ENCODE measurements around the gene BET1L.
"Not testable (repeated sequence)": the region's sequence is repeated elsewhere in the genome, so short reads cannot be mapped to it uniquely, and the experiment has no call there.

The BET1L gene

GRCh38 chr11:240315-240714 is 33.1 kb upstream of the BET1L start:
- no peak overlapping the region for H3K4me3 ChIP-seq (ENCODE audit: low read depth, low read length, poor library complexity, severe bottlenecking)
- no peaks in the 10 kb centered on the region for H3K27me3 ChIP-seq (ENCODE audit: insufficient read depth, low read length)
- peaks cover 67% of the 10 kb centered on the region for H3K36me3 ChIP-seq (ENCODE audit: insufficient read depth, low read length)
- TF ChIP-seq EZH2 (IDR thresholded peaks at IDR 0.05; ENCODE audit: borderline replicate concordance, low read length): no peak
- TF ChIP-seq, protein P1, sequence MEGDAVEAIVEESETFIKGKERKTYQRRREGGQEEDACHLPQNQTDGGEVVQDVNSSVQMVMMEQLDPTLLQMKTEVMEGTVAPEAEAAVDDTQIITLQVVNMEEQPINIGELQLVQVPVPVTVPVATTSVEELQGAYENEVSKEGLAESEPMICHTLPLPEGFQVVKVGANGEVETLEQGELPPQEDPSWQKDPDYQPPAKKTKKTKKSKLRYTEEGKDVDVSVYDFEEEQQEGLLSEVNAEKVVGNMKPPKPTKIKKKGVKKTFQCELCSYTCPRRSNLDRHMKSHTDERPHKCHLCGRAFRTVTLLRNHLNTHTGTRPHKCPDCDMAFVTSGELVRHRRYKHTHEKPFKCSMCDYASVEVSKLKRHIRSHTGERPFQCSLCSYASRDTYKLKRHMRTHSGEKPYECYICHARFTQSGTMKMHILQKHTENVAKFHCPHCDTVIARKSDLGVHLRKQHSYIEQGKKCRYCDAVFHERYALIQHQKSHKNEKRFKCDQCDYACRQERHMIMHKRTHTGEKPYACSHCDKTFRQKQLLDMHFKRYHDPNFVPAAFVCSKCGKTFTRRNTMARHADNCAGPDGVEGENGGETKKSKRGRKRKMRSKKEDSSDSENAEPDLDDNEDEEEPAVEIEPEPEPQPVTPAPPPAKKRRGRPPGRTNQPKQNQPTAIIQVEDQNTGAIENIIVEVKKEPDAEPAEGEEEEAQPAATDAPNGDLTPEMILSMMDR (IDR thresholded peaks at IDR 0.05; ENCODE audit: low read length): no peak
- peaks cover 19% of the 10 kb centered on the region for H3K4me1 ChIP-seq (ENCODE audit: insufficient read depth, low read length, severe bottlenecking)
- H3K4me2 ChIP-seq (ENCODE audit: low read length): no peak overlapping the region
- H3K9me3 ChIP-seq (ENCODE audit: low read length): no peaks in the 10 kb centered on the region
- H2AFZ ChIP-seq (ENCODE audit: low read length): no peak overlapping the region
- no peaks in the 10 kb centered on the region for H3K9me2 ChIP-seq (ENCODE audit: low read depth, low read length)
- H3K9ac ChIP-seq (ENCODE audit: low read length): no peak overlapping the region
- no peaks in the 10 kb centered on the region for H3F3A ChIP-seq (ENCODE audit: insufficient read depth, low read length)
- H3K79me2 ChIP-seq (ENCODE audit: insufficient read depth, low read length): peaks cover 32% of the 10 kb centered on the region
- no peak overlapping the region for H3K27ac ChIP-seq (ENCODE audit: low read depth, low read length, poor library complexity, severe bottlenecking)
- no peaks in the 10 kb centered on the region for H4K20me1 ChIP-seq (ENCODE audit: insufficient read depth, low read length)

- peaks cover 32% of the 10 kb centered on the region for H3K79me2 ChIP-seq (ENCODE audit: insufficient read depth, low read length)
- H3K4me2 ChIP-seq (ENCODE audit: low read length): peak overlapping the region; percentile 89
- H2AFZ ChIP-seq (ENCODE audit: low read length); H4K20me1 ChIP-seq (ENCODE audit: insufficient read depth, low read length); H3K27me3 ChIP-seq (ENCODE audit: insufficient read depth, low read length); H3F3A ChIP-seq (ENCODE audit: insufficient read depth, low read length); H3K9me2 ChIP-seq (ENCODE audit: low read depth, low read length); H3K27ac ChIP-seq (ENCODE audit: low read depth, low read length, poor library complexity, severe bottlenecking); H3K9me3 ChIP-seq (ENCODE audit: low read length): not testable (repeated sequence)
- peaks cover 48% of the 10 kb centered on the region for H3K36me3 ChIP-seq (ENCODE audit: insufficient read depth, low read length)
- H3K9ac ChIP-seq (ENCODE audit: low read length): peak overlapping the region; percentile 100; the same call in 1 of the 2 replicates
- H3K4me1 ChIP-seq (ENCODE audit: insufficient read depth, low read length, severe bottlenecking): peaks cover 23% of the 10 kb centered on the region
- peak overlapping the region; percentile 100 for H3K4me3 ChIP-seq (ENCODE audit: low read depth, low read length, poor library complexity, severe bottlenecking)
These were observed 31.1 kb upstream of the BET1L start for GRCh38 chr11:238346-238745.

- peak within 1 kb of the TSS; percentile 100 for H3K4me3 ChIP-seq (ENCODE audit: low read depth, low read length, poor library complexity, severe bottlenecking)
- H3F3A ChIP-seq (ENCODE audit: insufficient read depth, low read length): no peaks in the 10 kb centered on the region
- peaks cover 35% of the 10 kb centered on the region for H3K36me3 ChIP-seq (ENCODE audit: insufficient read depth, low read length)
- peak within 1 kb of the TSS; percentile 100 for H3K9ac ChIP-seq (ENCODE audit: low read length)
- H3K4me1 ChIP-seq (ENCODE audit: insufficient read depth, low read length, severe bottlenecking): peaks cover 23% of the 10 kb centered on the region
- no peaks in the 10 kb centered on the region for H4K20me1 ChIP-seq (ENCODE audit: insufficient read depth, low read length)
- no peaks in the 10 kb centered on the region for H3K27me3 ChIP-seq (ENCODE audit: insufficient read depth, low read length)
- H2AFZ ChIP-seq (ENCODE audit: low read length): no peak within 1 kb of the TSS
- H3K9me2 ChIP-seq (ENCODE audit: low read depth, low read length): no peaks in the 10 kb centered on the region
- peaks cover 32% of the 10 kb centered on the region for H3K79me2 ChIP-seq (ENCODE audit: insufficient read depth, low read length)
- H3K9me3 ChIP-seq (ENCODE audit: low read length): no peaks in the 10 kb centered on the region
- TF ChIP-seq, protein P1 (IDR thresholded peaks at IDR 0.05; ENCODE audit: low read length): no peak
- TF ChIP-seq EZH2 (IDR thresholded peaks at IDR 0.05; ENCODE audit: borderline replicate concordance, low read length): no peak
- peak within 1 kb of the TSS; percentile 90 for H3K4me2 ChIP-seq (ENCODE audit: low read length)
- peak within 1 kb of the TSS; percentile 91 for H3K27ac ChIP-seq (ENCODE audit: low read depth, low read length, poor library complexity, severe bottlenecking)
These were observed 29.9 kb upstream of the BET1L start, which contains the start of gene PSMD13 for GRCh38 chr11:236774-237767. Gene PSMD13, plus strand, starts transcription at chr11:236976. Its CDS starts 74 bp downstream, at chr11:237050.

Measured in OCI-LY1 (cell line).